Measurements from ENCODE around the gene DNAH11. TPM values are rescaled to one million over a fixed set of nuclear protein-coding genes. Genes with fewer than 3 reads are reported as not detected.

The DNAH11 gene
- total and polyA plus RNA-seq, 2 of the 4 experiments (the other 2 are of a cell fraction): not detected

DNA sequence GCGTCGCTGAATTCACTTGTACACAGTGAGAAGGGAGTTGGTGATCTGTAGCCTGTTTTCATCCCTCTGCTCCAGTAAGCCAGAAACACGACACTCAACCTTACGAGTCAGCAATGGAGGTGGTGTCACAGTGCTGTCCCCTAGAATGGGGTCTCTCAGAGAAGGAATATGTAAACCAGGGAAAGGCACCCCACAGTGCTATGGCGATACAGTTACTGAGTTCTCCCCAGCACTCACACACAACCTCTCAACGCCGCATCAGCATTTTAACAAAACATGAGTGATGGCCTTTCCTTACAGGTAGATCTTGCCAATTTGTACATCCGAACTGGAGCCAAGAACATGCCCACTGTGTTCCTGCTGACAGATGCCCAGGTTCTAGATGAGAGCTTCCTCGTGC is 206.5 kb downstream of the DNAH11 start:
- Histone ChIP-seq H3K9me3 (ENCODE audit: control insufficient read depth, insufficient read depth, low read length) (peaks cover 3% of the 10 kb centered on the region), H3K18ac (ENCODE audit: low read depth, low read length) (no peak overlapping the region), H2AK5ac (ENCODE audit: low read depth, low read length) (no peak overlapping the region), H2BK5ac (ENCODE audit: low read depth, low read length, poor library complexity, severe bottlenecking) (no peak overlapping the region), H3K23ac (ENCODE audit: low read depth, low read length) (no peak overlapping the region), H2BK120ac (ENCODE audit: low read depth, low read length) (no peak overlapping the region), H2BK20ac (ENCODE audit: low read depth, low read length) (no peak overlapping the region), H3K79me1 (ENCODE audit: low read depth in 1 of 2, low read length in 2 of 2) (no peaks in the 10 kb centered on the region), H4K91ac (ENCODE audit: insufficient read depth, low read depth, low read length) (no peak overlapping the region), H3K9me1 (ENCODE audit: insufficient read depth, low read length) (no peaks in the 10 kb centered on the region), H3K56ac (ENCODE audit: extremely low read depth, insufficient read depth, low read length) (no peak overlapping the region), H3K4ac (ENCODE audit: low read depth, low read length) (no peak overlapping the region), H3K4me1 (ENCODE audit: control insufficient read depth, insufficient read depth, low read length) (no peaks in the 10 kb centered on the region), H2AK9ac (replicated peaks; ENCODE audit: low read depth, low read length, poor library complexity) (no peak overlapping the region), H3K4me3 (ENCODE audit: insufficient read depth, low read depth, low read length) (no peak overlapping the region), H3K14ac (replicated peaks; ENCODE audit: low read depth, low read length) (no peak overlapping the region), H3K27me3 (ENCODE audit: control insufficient read depth, insufficient read depth, low read length) (no peaks in the 10 kb centered on the region), H4K8ac (ENCODE audit: low read depth in 2 of 2, low read length in 2 of 2) (no peak overlapping the region), H2AFZ (replicated peaks; ENCODE audit: low read length, poor library complexity) (no peak overlapping the region), H3K4me2 (ENCODE audit: low read depth, low read length) (no peak overlapping the region), H3K27ac (ENCODE audit: insufficient read depth, low read length) (no peak overlapping the region), H3K36me3 (ENCODE audit: control insufficient read depth, insufficient read depth, low read length) (no peaks in the 10 kb centered on the region), H4K5ac (ENCODE audit: low read depth, low read length) (no peak overlapping the region), H3K9ac (ENCODE audit: low read depth, low read length) (no peak overlapping the region), H2BK15ac (ENCODE audit: low read depth, low read length) (no peak overlapping the region), H4K20me1 (ENCODE audit: insufficient read depth, low read length) (no peaks in the 10 kb centered on the region)
- ChIA-PET CTCF (no interaction called here), POLR2A (ENCODE audit: unreplicated experiment) (no interaction called here)
- 46% methylated on average over 4 of the region's 9 CpGs; no CpG with 5 or more reads in 1 of the 2 experiments for WGBS, 2 experiments (ENCODE audit: extremely low coverage in 2 of 2, insufficient read length in 1 of 2)
- ATAC-seq (ENCODE audit: low read depth): no peak
- intact Hi-C loops (cut with micrococcal nuclease) (no loop called here), in situ Hi-C loops (cut with MboI; ENCODE audit: low sequenced_read_pairs) (no loop called here), dilution Hi-C loops (cut with HindIII; ENCODE audit: low sequenced_read_pairs, unreplicated experiment) (no loop called here)
- BruUV-seq (replicated peaks): no TSS peak
- no peak for DNase-seq
- no peak for TF ChIP-seq MXI1 (IDR thresholded peaks at IDR 0.05; ENCODE audit: borderline replicate concordance, low read depth, low read length)
- TF ChIP-seq MAFK (IDR thresholded peaks at IDR 0.05; ENCODE audit: low read depth, low read length): peak; percentile 62

All from IMR-90 (cell line).